A673 (cell line): ENCODE data around the gene VDR. TPM values are rescaled to one million over a fixed set of nuclear protein-coding genes. Genes with fewer than 3 reads are reported as not detected.

Experiments
- BruUV-seq: library from RNA; stranded (reverse); fragments of 400-500 nt; replicated peaks from 2 replicates; lab custom pipeline; 2021; lab: Mats Ljungman, UMichigan
- CTCF ChIA-PET: fragments of 300-600 bp; sonication (Branson Sonifier 250); formaldehyde crosslinking; loops from one replicate; lab custom pipeline; 2022; ENCODE audit warnings: antibody characterized with exemption; lab: Charles Lee
- POLR2A ChIA-PET: fragments of 300-600 bp; sonication (Branson Sonifier 250); formaldehyde crosslinking; loops from one replicate; lab custom pipeline; 2022; ENCODE audit warnings: antibody characterized with exemption; ENCODE audit not compliant: low non-redundant PET; lab: Charles Lee
- DNase-seq: peaks from one replicate; pipeline ENCODE4 v3.0.0-alpha.2; 2015; ENCODE audit warnings: low spot score
- H3K27ac ChIP-seq: fragments of 200-600 bp; sonication (generic); 2 replicates; pipeline ENCODE4 v1.5.1; 2016; ENCODE audit warnings: mixed run types, low read depth, mild to moderate bottlenecking, mixed read lengths, antibody characterized with exemption, low read length; ENCODE audit not compliant: poor library complexity, severe bottlenecking
- H3K27me3 ChIP-seq: fragments of 200-600 bp; sonication (generic); replicated peaks from 2 replicates; pipeline ENCODE4 v1.6.1; 2017; ENCODE audit warnings: mixed run types, low read depth, mild to moderate bottlenecking, mixed read lengths, antibody characterized with exemption, low read length; ENCODE audit not compliant: insufficient read depth, poor library complexity
- H3K36me3 ChIP-seq: fragments of 200-600 bp; sonication (generic); 2 replicates; pipeline ENCODE4 v1.6.1; 2016; ENCODE audit warnings: mixed run types, mild to moderate bottlenecking, mixed read lengths, antibody characterized with exemption, low read length; ENCODE audit not compliant: insufficient read depth, poor library complexity, severe bottlenecking
- H3K4me1 ChIP-seq: fragments of 200-600 bp; sonication (generic); 2 replicates; pipeline ENCODE4 v1.6.1; 2017; ENCODE audit warnings: mixed run types, mild to moderate bottlenecking, mixed read lengths, antibody characterized with exemption, low read length; ENCODE audit not compliant: insufficient read depth, poor library complexity, severe bottlenecking
- H3K4me3 ChIP-seq: fragments of 200-600 bp; sonication (generic); 2 replicates; pipeline ENCODE4 v1.5.1; 2016; ENCODE audit warnings: low read depth, mixed run types, mild to moderate bottlenecking, mixed read lengths, low read length; ENCODE audit not compliant: poor library complexity, severe bottlenecking
- H3K9me3 ChIP-seq: fragments of 200-600 bp; sonication (generic); 2 replicates; pipeline ENCODE4 v1.6.1; 2016; ENCODE audit warnings: mixed run types, low read depth, mild to moderate bottlenecking, mixed read lengths, antibody characterized with exemption, low read length; ENCODE audit not compliant: poor library complexity, severe bottlenecking
- EZH2 ChIP-seq: fragments of 200-600 bp; sonication (generic); IDR thresholded peaks from 2 replicates; pipeline ENCODE4 v1.6.1; 2017; ENCODE audit warnings: borderline replicate concordance, low read depth, mild to moderate bottlenecking, mixed read lengths, antibody characterized with exemption, low read length; ENCODE audit not compliant: poor library complexity, severe bottlenecking
- intact Hi-C: fragments of 100-400 bp; cut with micrococcal nuclease; formaldehyde crosslinking; loops from one replicate; pipeline ENCODE4 v1.10.0; 2022; ENCODE audit not compliant: unreplicated experiment
- total RNA-seq: library from RNA; stranded (reverse); gene quantifications from 2 replicates; pipeline ENCODE4 v1.2.3, GENCODE V29; 2021
- TF ChIP-seq, protein P1 (sequence below): fragments of 300-800, 200-600 bp; sonication (generic); conservative IDR thresholded peaks from 2 replicates; pipeline ENCODE4 v1.5.1; 2017; ENCODE audit warnings: low read depth, mild to moderate bottlenecking, antibody characterized with exemption, low read length, moderate library complexity, mixed read lengths

Gene VDR
- total RNA-seq, 1 experiment from 2014 or later: 0.43 TPM

DNA sequence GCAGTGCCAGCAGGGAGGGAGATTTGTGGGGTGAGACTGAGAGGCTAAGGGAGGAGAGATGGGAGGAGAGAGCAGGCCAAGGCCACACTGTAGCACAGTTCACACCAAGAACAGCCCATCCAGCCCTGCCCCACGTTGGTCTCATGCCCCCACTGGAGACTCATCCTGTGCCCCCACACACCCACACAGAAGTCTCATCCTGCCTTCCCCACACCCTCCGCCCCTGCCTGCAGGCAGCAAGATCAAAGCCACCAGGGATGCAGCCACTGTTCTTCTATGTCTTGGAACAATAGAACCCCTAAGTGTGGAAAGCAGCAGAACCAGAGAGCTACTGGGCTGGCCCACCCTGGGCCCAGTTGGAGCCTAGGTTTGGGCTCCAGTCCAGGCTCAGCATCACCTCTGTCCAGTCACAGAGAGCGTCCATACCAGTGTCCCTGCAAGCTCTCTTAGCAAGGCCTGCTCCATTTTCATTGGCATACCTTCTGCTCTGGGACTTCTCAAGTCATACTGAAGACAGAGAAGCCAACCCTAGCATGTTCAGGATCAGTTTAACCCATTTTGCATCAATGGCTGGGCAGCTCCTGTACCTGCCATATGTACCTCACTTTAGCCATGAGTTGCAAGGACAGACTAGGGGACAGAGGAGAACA lies 53.4 kb downstream of the VDR start:
- ChIA-PET POLR2A (no interaction called here), CTCF (interaction anchor here (0.5 kb wide), 1 partner anchor 1117 kb away, joined by 4 read pairs; no protein-coding TSS in a partner anchor)
- intact Hi-C loops: no loop called here
- H3K9me3 ChIP-seq: no peaks in the 10 kb centered on the region
- no peak for DNase-seq
- H3K4me3 ChIP-seq: no peak overlapping the region
- H3K27me3 ChIP-seq: no peaks in the 10 kb centered on the region
- no peak for TF ChIP-seq EZH2
- TF ChIP-seq, protein P1, sequence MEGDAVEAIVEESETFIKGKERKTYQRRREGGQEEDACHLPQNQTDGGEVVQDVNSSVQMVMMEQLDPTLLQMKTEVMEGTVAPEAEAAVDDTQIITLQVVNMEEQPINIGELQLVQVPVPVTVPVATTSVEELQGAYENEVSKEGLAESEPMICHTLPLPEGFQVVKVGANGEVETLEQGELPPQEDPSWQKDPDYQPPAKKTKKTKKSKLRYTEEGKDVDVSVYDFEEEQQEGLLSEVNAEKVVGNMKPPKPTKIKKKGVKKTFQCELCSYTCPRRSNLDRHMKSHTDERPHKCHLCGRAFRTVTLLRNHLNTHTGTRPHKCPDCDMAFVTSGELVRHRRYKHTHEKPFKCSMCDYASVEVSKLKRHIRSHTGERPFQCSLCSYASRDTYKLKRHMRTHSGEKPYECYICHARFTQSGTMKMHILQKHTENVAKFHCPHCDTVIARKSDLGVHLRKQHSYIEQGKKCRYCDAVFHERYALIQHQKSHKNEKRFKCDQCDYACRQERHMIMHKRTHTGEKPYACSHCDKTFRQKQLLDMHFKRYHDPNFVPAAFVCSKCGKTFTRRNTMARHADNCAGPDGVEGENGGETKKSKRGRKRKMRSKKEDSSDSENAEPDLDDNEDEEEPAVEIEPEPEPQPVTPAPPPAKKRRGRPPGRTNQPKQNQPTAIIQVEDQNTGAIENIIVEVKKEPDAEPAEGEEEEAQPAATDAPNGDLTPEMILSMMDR: no peak
- no TSS peak for BruUV-seq
- no peaks in the 10 kb centered on the region for H3K36me3 ChIP-seq
- H3K27ac ChIP-seq: no peak overlapping the region
- no peaks in the 10 kb centered on the region for H3K4me1 ChIP-seq

DNA sequence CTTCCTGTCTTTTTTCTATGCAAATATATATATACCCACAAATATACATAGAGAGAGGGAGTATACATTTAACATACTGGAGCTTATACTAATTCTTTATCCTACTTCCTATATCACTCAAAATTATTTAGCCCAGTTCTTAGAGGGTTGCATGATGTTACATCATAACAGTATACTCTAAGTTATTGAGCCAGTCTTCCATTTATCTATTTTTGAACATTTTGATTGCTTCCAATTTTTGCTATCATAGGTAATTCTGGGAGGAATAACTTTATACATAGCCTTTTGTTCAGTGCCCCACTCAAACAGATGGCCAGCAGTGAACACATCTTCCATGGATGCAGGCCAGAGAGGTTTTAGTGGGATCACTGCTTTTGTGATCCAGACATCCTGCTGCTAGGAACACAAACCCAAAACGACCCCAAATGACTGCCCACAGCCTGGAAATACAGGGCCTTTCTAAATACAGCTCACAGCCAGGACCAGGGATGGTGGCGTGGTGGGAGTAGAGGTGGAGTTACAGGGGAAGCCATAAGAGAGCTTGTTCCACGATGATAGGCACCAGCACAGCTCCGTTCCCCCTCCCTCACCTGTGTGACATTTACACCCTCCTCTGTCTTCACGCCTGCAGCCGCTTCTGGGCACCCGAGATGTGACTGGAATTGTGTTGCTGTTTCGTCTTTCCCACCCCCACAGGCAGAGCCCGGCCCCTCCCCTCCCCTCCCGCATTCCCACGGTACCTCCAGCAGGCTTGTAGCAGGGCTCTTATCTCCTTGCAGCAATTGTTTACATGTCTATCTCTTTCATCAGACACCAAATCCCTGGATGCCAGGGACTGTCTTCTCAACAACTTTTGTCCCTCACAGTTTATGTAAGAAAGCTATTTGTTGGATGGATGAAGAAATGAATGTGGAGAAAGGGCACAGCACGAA lies 54.4 kb downstream of the VDR start:
- ChIA-PET POLR2A (no interaction called here), CTCF (no interaction called here)
- TF ChIP-seq EZH2: no peak
- TF ChIP-seq, protein P1: no peak
- Histone ChIP-seq H3K4me1 (no peaks in the 10 kb centered on the region), H3K36me3 (no peaks in the 10 kb centered on the region), H3K27ac (no peak overlapping the region), H3K9me3 (no peaks in the 10 kb centered on the region), H3K4me3 (no peak overlapping the region), H3K27me3 (no peaks in the 10 kb centered on the region)
- DNase-seq: no peak
- intact Hi-C loops: no loop called here
- BruUV-seq: no TSS peak

DNA sequence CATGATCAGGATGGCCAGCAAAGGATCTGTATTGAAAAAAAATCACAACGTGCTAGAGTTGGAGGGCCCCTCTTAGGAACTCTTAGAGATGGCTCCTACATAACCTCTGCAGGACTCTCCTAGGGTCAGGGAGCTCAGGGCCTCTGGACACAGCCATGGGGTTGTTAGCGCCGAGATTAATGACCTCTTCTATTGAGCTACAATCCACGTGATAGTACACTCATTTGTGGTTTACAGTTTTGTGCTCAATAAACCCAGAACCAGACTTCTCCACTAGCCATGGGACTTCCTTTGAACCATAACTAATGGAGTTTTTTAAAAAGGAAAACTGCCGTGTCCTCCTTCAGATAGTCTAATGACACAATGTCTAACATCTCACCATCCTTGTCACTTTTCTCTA lies 55.5 kb downstream of the VDR start:
- Histone ChIP-seq H3K27ac (no peak overlapping the region), H3K27me3 (no peaks in the 10 kb centered on the region), H3K36me3 (no peaks in the 10 kb centered on the region), H3K9me3 (no peaks in the 10 kb centered on the region), H3K4me1 (no peaks in the 10 kb centered on the region), H3K4me3 (no peak overlapping the region)
- TF ChIP-seq EZH2: no peak
- TF ChIP-seq, protein P1: no peak
- ChIA-PET CTCF (interaction anchor here (1.0 kb wide), 1 partner anchor 9 kb away, joined by 3 read pairs; no protein-coding TSS in a partner anchor), POLR2A (no interaction called here)
- intact Hi-C loops: no loop called here
- no TSS peak for BruUV-seq
- DNase-seq: no peak
